Head of caudate nucleus (tissue), 42 donors: ENCODE data around the gene HES5.
A peak's percentile ranks its signal among the peaks of the same experiment; 100 is the strongest.

Source experiments
- DNase-seq, 42 donors: peaks; one replicate each; pipeline versions ENCODE4 v3.0.0 to v3.0.0-alpha.2; 2020 to 2021; ENCODE audit warnings: mixed read lengths in 7 of 42
- intact Hi-C: fragments of 100-400 bp; cut with DNase I; formaldehyde crosslinking; loops from one replicate; pipeline ENCODE4 v1.15.0; 2022

Gene HES5

DNA sequence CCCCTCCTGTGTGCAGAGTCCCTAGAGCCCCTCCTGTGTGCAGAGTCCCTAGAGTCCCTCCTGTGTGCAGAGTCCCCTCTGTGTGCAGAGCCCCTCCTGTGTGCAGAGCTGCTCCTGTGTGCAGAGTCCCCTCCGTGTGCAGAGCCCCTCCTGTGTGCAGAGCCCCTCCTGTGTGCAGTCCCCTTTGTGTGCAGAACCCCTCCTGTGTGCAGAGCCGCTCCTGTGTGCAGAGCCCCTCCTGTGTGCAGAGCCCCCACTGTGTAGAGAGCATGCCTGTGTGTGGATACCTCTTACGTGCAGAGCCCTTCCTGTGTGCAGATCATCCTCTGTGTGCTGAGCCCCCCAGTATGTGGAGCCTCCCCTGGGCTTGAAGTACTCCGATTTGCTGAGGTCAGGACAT lies 8.3 kb upstream of the HES5 start:
- intact Hi-C loops: no loop called here
- DNase-seq: no peak

DNA sequence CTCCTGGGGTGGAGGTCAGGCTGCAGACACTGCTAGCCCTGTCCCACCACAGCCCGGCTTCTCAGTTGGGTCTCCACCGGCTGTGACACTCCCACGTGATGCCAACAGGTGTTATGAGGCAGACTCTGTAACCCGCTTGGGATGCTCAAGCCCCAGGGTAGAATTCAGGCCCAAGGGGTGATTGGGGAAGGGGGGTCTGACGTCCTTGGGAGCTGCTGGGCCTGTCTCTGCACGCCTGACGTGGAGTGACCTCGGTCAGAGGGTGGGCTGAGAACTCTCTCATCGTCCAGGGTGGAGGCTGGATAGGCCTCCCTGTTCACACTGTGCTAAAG lies 7.7 kb upstream of the HES5 start:
- no peak for DNase-seq
- intact Hi-C loops: no loop called here

DNA sequence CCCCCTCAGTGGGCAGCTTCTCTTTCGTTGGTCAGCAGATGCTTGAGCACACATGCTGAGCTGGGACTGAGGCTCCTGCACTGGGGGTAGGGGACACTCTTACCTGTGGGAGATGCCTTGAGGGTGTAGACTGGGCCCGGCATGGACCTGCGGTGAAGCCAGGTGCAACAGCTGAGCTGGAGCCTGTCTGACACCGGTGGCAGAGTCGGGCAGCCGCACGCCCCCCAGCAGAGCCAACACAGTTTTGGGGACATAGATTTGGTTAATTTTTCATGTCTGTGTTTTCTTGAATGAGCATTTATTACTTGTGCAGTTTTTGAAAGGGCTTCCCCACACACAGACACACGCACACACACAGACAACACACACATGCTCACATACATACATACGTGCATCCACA lies 5.9 kb upstream of the HES5 start:
- no peak for DNase-seq
- intact Hi-C loops: no loop called here

DNA sequence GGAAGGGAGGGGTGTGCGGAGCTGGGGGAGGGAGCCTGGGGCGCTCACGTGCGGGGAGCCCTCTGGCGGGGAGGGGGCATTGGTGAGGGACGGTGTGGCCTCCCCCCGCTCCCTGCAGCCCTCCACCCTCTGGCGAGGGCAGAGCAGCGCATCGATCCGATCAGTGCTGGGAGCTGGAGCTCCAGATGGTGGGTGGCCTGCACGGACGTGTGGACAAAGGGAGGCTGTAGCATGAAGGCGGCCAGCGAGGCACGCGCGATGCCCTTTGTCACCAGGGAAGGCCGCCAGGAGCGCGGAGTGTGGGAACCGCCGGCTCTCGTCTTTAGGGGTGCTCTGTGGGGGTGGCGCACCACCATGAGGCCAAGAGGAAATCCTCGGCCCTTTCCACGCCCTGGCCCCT lies 5.4 kb upstream of the HES5 start:
- DNase-seq: no peak
- intact Hi-C loops: no loop called here

DNA sequence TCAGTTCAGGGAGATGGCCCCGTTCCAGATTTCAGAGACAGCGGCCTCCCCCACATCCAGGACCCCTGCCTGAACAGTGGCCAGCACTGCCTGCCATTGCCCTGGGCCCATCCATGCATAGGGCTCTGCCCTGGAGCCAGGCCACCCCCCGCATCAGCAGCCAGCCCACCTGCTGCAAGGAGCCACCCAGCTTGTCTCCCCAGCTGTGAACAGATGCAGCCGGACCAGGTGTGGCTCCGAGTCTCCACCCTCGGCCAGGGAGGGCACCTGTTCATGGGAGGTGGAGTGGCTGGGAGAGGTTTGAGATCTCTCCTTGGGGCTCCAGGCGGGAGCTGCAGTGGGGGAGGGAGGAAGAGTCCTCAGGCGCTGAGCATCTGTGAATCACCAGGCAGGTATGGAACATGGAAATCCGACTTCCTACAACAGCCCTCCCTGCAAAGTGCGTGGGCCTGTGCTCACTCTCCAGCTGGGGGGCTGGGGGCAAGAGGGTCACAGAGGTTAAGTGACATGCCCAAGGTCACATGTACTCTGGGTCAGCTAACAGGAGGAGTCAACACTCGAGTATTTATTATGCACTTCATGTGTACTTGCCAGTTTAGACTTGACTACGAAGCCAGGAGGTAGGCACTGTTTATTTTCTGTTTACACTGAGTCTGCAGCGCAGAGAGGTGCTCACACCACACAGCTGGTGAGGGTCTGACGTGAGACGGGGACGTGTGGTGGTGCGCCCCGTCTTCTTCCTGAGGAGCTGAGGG lies 4.8 kb upstream of the HES5 start:
- peak in 23 of 42 donors; percentile 32 to 82 (median 62) for DNase-seq
- intact Hi-C loops: no loop called here

DNA sequence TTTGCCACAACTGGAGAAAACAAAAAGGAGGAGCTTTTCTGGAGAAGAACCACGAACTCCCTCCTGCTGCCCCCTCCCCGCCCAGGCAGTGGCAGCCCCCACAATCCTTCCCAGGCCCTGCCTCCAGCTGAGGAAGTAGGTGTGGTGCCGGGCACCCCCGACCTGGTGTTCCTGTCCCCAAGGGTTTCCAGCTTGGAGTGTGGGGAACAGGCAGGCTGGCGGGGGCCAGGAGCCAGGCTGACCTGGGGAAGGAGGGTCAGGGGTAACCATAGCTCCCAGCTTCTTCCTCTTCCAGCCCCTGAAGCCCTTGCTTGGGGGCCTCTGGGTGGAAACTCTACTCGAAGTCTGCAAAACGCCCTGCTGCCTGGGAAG lies 4.2 kb upstream of the HES5 start:
- intact Hi-C loops: no loop called here
- no peak for DNase-seq

DNA sequence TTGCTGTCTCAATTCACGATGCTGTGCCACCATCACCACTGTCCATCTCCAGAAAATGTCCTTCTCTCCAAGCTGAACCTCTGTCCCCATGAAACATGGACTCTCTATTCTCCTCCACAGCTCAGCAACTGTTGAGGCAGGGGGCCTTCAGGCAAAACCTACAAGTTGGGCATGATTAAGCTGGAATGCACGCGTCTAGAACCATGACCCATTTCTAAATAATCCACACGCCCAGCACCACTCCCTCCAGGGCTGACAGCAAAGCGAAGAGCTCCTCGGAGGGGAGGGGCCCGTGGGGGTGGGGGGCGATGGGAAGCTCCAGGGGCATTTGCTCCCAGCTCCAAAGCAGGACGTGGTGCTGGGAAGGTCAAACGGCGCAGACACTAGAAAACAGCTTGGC lies 3.3 kb upstream of the HES5 start:
- intact Hi-C loops: no loop called here
- DNase-seq: no peak

DNA sequence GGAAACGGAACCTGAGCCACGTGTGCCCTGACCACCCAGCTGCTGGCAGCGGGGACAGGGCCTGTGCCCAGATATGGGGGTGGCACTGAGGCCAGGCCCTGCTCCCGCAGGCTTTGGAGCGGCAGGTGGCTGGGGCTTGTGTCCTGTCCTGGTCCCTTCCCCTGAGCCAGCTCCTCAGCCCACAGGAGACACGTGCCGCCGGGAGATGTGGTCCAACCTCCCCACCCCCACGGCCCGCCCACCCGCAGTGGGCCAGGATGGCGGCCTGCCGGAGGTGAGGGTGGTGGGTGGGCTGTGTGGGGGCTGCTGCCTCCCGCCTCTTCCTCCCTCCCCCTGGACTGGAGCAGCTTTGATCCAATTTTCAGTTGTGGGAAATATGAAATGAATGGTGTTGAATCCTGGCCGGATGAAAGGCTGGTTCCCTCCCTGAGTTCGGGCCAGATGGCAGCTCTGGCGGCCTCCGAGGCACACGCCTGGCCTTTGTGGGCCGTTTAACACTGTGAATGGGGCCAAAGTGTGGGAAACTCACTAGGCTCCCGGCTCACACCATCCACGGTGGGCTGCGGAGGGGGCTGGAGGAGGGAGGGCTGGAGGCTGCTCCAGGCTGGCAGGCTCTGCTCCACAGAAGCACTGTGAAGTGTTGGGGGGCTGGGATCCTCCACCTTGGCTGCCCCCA lies 2.6 kb upstream of the HES5 start:
- intact Hi-C loops: no loop called here
- peak in 8 of 42 donors; percentile 12 to 68 (median 49) for DNase-seq

DNA sequence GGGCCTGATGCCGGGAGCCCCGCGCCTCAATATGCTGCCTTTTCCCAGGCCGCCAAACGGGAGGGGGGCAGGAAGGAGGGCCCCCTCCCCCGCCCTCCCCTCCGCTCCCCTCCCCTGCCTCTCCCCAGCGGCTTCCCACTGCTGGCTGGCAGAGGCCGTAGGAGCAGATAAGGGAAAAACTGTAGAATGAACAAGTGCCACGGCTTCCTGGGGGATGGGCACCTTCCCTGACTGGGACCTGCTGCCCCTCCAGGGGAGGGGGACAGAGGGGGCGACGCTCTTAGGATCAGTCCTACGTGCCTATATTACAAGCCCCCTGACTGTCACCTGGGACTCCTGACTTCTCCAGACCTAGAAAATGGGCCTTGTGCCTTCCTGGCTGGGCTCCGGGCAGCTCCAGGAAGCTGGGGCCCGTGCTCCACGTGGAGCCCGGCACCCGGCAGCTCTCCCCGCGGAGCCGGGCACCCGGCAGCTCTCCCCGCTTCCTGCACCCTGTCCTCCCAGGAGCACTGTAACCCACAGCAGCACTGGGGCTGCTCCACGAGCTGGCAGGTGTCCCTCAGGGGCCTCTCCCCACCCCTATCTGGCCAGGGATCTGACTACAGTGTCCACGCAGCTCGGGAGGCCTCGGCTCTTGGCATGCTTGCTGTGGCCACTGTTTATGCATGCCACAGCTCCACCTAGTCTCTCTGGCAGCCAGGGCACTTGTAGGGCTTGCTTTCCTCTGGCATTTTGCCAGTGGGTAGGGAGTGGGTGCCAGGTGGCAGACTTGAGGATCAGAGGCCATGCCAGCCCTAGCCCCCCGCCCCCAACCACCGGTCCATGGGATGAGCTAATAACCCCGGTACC lies 674 bp upstream of the HES5 start:
- intact Hi-C loops: no loop called here
- peak in 14 of 42 donors; percentile 15 to 72 (median 52) for DNase-seq

DNA sequence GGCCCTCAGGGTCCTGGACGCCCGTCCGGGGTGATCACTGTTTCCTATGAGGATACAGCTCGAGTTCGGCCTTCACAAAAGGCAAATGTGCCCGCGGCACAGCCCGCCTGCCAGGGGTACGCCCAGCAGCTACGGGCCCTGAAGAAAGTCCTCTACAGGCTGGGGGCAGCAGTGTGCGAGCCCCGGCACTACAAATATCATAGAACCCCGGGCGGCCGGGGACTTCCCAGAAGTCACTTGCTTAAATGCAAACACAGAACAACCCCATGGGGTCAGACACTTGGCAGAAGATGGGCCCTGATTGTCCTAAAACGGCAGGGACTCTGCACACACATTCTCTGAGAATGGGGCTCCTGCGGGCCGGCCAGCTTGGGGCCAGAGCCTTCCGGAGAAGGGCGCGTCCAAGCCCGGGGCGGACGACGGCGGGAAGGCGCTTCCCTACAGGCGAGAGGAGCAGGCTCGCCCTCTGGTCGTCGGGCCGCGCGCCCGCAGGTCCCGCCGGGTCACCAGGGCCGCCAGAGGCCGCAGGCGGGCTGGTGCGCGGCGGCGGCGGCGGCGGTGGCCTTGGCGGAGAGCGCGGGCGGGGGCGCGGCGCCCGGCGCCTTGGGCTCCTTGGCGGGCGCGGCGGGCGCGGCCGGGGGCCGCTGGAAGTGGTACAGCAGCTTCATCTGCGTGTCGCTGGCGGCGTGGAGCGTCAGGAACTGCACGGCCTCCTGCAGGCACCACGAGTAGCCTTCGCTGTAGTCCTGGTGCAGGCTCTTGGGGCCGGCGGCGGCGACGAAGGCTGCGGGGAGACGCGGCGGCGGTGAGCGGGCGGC lies 888 bp downstream of the HES5 start:
- peak in 14 of 42 donors; percentile 30 to 66 (median 50) for DNase-seq
- intact Hi-C loops: no loop called here

DNA sequence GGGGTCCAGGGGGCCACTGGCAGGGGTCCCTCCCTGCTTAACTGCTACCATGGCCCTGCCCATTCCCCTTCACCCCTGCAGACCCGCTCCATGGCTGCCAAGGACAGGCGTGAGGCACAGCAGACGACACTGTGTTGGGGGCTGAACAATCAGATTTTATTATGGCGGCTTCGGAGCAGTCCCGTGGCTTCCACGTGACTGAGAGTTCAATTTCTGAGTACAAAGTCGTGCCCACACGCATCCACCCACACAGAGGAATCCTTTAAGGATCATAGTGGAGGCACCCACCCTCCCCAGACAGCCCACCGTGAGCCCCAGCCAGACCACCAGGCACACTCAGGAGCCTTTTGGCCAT lies 1.5 kb downstream of the HES5 start:
- peak in 29 of 42 donors; percentile 29 to 76 (median 60) for DNase-seq
- intact Hi-C loops: no loop called here

DNA sequence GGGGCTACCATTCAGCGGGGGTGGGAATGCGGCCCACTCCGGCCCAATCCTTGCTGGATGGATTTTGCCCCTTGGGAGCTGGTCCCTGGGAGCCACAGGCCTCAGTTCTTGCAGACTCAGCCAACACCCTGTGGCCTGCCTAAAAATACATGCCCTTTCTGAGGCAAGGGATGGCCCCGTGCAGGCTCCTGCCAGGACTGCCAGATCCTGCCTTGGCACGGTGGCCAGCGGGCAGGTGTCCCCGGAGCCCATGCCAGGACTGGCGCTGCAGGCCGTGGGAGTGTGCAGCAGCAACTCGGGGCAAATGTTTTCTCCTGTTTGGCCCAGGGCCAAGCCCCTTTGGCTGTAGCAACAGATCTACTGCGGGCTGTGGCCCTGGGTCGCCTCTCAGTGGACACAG lies 2.0 kb downstream of the HES5 start:
- peak in 25 of 42 donors; percentile 33 to 78 (median 58) for DNase-seq
- intact Hi-C loops: no loop called here

DNA sequence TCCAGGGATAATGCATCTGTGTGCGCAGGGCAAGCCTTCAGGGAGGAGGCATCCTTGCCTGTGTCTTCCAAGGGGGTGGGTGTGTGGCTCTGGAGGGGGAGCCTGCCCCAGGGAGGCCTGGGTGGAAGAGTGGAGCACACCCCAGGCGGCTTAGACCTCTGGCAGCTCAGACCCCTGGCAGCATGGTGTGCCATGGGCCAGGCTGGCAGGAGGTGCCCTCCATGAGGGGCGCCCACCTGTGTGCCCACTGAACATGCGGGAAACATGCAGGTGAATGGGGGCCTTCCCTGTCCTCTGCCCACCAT lies 2.6 kb downstream of the HES5 start:
- intact Hi-C loops: loop anchor here (2.0 kb wide), 1 partner anchor 59 kb away; the partner anchor contains the start of gene PRXL2B
- DNase-seq: no peak

DNA sequence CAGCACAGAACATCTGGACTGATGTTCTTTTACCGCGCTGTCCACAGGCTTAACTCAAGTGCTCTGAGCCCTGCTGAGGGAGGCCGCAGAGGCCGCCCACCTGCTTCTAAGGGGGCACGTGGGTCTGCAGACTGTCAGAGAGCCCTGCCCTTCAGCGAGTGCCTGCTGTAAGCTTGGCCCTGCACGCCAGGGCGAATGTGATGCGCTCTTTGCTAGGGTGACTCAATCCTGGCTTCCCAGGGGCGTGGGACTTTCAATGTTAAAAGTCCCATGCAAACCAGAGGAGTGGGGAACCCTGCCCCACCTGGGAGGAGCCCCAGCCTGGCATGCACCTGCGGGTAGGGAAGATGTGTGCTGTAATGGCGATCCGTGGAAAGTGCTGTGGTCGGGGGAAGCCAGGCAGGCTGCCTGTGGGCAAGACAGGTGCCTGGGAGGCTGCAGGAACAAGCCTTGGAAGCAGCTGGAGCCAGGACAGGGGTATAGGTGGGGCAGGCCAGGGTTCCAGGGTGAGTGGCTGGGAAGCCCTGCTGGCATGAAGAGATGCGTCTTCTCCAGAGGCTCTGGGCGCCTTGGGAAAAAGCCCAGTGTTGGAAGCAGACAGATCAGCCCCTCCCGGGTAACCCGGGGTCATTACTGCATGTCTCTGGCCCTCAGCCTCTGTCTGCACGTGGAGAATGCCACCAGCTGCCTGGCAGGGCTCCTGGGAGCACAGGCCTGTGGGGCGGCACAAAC lies 3.1 kb downstream of the HES5 start:
- intact Hi-C loops: loop anchor here (2.0 kb wide), 1 partner anchor 60 kb away; the partner anchor contains the start of gene PRXL2B
- peak; percentile 60 to 92 (median 80) for DNase-seq

DNA sequence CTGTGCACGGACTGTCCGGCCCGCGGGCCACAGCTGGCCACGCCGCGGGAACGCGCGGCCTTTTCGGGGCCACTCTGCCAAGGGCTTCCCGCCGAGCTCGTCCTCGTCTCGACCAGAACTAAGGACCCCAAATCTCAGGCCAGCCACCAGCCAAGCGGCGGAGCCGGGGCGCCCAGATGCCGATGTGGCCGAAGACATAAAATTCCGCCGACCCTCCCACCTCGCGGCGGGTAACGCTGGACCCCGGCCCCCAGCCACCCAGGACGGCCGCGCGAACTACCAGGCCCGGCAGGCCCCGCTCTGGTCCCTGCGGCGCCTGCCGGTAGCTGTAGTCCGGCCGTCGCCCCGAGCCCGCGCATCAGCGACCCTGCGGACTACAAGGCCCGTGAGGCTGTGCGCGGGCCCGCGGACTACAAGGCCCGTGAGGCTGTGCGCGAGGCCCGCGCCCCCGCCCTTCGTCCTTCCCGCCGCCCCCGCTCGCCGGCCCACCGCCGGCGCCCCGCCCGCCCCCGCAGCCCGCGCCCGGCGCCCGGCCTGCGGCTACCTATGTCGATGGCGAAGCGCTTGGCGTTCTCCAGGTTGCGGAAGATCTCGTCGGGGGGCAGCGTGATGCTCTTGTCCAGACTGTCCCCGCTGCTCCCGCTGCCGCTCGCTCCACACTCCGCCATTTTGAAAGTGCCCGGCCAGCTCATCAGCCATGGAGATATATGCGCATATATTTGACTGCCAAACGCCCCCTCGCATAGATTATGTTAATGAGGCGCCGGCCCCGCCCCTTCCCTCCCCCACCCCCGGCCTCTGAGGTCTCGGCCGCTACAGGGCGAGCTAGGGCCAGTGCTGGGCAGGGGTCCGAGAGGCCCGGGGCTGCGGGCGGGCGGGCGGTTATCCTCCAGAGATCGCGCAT lies 3.9 kb downstream of the HES5 start, which contains the start of gene PANK4:
TSS of gene PANK4 (minus strand) at position 677 of the 904 bp plus-strand sequence. CDS start at position 668, 9 bp downstream.
- intact Hi-C loops: loop anchor here (2.0 kb wide), 1 partner anchor 61 kb away; the partner anchor contains the start of gene PRXL2B
- DNase-seq: peak; percentile 86 to 97 (median 93)

DNA sequence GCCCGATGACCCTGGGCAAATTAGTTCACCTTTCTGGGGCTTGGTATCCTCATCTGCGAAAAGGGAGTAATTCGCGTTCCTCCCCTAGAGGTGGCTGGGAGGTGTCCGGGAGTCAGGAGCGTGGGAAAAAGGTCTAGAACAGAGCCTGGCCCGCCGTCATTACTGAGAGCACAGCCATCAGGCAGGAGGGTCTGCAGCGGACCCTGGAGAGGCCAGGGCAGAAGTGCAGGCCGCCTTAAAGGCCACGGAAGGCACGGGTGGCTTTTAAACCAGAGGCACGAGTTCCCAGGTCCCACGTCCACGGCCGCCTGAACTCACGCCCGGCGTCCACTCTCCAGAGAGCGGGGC lies 4.5 kb downstream of the HES5 start:
- intact Hi-C loops: no loop called here

DNA sequence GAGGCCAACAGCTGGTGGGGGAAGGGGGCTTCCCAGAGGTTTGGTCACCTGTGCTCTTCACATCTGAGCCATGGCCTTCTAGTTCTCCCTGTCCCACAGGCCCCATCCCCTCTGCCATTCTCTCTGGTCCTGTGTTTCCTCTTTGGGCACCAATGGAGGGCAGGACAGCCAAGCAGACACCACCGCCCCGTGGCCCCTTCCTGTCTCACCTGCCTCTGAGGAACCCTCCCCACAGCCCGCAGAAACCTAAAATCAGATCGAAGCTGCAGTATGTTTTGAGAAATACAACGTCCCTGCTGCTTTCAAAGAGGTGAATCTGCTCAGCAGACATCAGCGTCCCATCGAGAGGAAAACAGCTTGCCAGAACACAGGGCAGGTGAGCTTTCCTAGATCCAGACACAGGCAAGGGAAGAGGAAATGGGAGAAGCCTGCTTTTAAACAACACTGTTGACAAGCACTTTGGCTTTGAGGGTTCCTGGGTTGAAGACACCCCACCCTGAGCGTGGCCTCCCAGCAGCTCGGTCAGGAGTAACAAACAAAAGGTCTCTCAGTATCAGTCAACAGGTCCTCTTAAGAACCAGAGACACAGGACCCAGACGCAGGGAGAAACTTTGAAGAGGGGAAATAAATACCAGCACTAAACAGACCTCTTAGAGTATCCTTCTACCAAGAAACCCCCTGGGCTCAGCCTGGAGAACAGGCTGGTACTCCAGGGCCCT lies 6.0 kb downstream of the HES5 start:
- intact Hi-C loops: no loop called here
- peak in 1 of 42 donors; percentile 12 for DNase-seq

More for the DNA sequence above, 4.5 kb downstream of the HES5 start:
- DNase-seq: no peak
